ENCODE measurements around the gene ATG5.

Gene ATG5

GRCh38 chr6:106223300-106223930 lies 102.1 kb downstream of the ATG5 start:
- DNase-seq (ENCODE audit: low read depth, low spot score) = peak; percentile 15

GRCh38 chr6:106220485-106220884 lies 105.1 kb downstream of the ATG5 start:
- DNase-seq (ENCODE audit: low read depth, low spot score) = no peak

- no peak for DNase-seq (ENCODE audit: low read depth, low spot score)
These were observed 109.0 kb downstream of the ATG5 start for GRCh38 chr6:106216527-106216926.

GRCh38 chr6:106215608-106216007 lies 110.0 kb downstream of the ATG5 start:
- DNase-seq (ENCODE audit: low read depth, low spot score) = no peak

GRCh38 chr6:106214531-106214930 lies 111.0 kb downstream of the ATG5 start:
- no peak for DNase-seq (ENCODE audit: low read depth, low spot score)

GRCh38 chr6:106213660-106214289 lies 111.8 kb downstream of the ATG5 start:
- DNase-seq (ENCODE audit: low read depth, low spot score) = no peak

- no peak for DNase-seq (ENCODE audit: low read depth, low spot score)
These were observed 113.0 kb downstream of the ATG5 start for GRCh38 chr6:106212576-106212975.

- no peak for DNase-seq (ENCODE audit: low read depth, low spot score)
These were observed 118.7 kb downstream of the ATG5 start for GRCh38 chr6:106206905-106207304.

GRCh38 chr6:106204961-106205360 lies 120.6 kb downstream of the ATG5 start:
- DNase-seq (ENCODE audit: low read depth, low spot score) = no peak

GRCh38 chr6:106199998-106200397 lies 125.6 kb downstream of the ATG5 start:
- DNase-seq (ENCODE audit: low read depth, low spot score) = no peak

GRCh38 chr6:106199331-106199730 lies 126.2 kb downstream of the ATG5 start:
- DNase-seq (ENCODE audit: low read depth, low spot score) = no peak

GRCh38 chr6:106197441-106197840 lies 128.1 kb downstream of the ATG5 start:
- no peak for DNase-seq (ENCODE audit: low read depth, low spot score)

GRCh38 chr6:106194949-106195921 lies 130.3 kb downstream of the ATG5 start:
- DNase-seq (ENCODE audit: low read depth, low spot score) = no peak

GRCh38 chr6:106192824-106193223 lies 132.7 kb downstream of the ATG5 start:
- DNase-seq (ENCODE audit: low read depth, low spot score) = no peak

GRCh38 chr6:106188104-106188794 lies 137.3 kb downstream of the ATG5 start:
- no peak for DNase-seq (ENCODE audit: low read depth, low spot score)

- no peak for DNase-seq (ENCODE audit: low read depth, low spot score)
These were observed 138.1 kb downstream of the ATG5 start for GRCh38 chr6:106187424-106187982.

- DNase-seq (ENCODE audit: low read depth, low spot score) = no peak
These were observed 138.8 kb downstream of the ATG5 start for GRCh38 chr6:106186714-106187113.

GRCh38 chr6:106186172-106186571 lies 139.4 kb downstream of the ATG5 start:
- no peak for DNase-seq (ENCODE audit: low read depth, low spot score)

GRCh38 chr6:106185615-106186014 lies 139.9 kb downstream of the ATG5 start:
- DNase-seq (ENCODE audit: low read depth, low spot score) = no peak

GRCh38 chr6:106184629-106185028 lies 140.9 kb downstream of the ATG5 start:
- no peak for DNase-seq (ENCODE audit: low read depth, low spot score)

- DNase-seq (ENCODE audit: low read depth, low spot score) = no peak
These were observed 142.1 kb downstream of the ATG5 start for GRCh38 chr6:106183430-106183829.
